KMS-11 (cell line): ENCODE results near the gene FOXP1.

ENCODE experiments used
- H2AFZ ChIP-seq: fragments of 200-600 bp; sonication (generic); 2 replicates; pipeline ENCODE4 v1.6.1; 2016; ENCODE audit warnings: antibody characterized with exemption, mixed run types, low read depth
- H3K27ac ChIP-seq: fragments of 200-600 bp; sonication (generic); 2 replicates; pipeline ENCODE4 v1.6.1; 2016; ENCODE audit warnings: mild to moderate bottlenecking, mixed run types
- H3K27me3 ChIP-seq: fragments of 200-600 bp; sonication (generic); 2 replicates; pipeline ENCODE4 v1.6.1; 2017; ENCODE audit warnings: mild to moderate bottlenecking, low read depth, mixed run types, moderate library complexity; ENCODE audit not compliant: insufficient read depth
- H3K36me3 ChIP-seq: fragments of 200-600 bp; sonication (generic); 2 replicates; pipeline ENCODE4 v1.6.1; 2017; ENCODE audit warnings: mild to moderate bottlenecking, mixed run types; ENCODE audit not compliant: insufficient read depth
- H3K4me1 ChIP-seq: fragments of 200-600 bp; sonication (generic); 2 replicates; pipeline ENCODE4 v1.6.1; 2016; ENCODE audit warnings: mild to moderate bottlenecking, low read depth, mixed run types; ENCODE audit not compliant: poor library complexity, severe bottlenecking
- H3K4me2 ChIP-seq: fragments of 200-600 bp; sonication (generic); 2 replicates; pipeline ENCODE4 v1.7.0; 2016; ENCODE audit warnings: mild to moderate bottlenecking, mixed run types
- H3K4me3 ChIP-seq: fragments of 200-600 bp; sonication (generic); IDR thresholded peaks from 2 replicates; pipeline ENCODE4 v1.6.1; 2017; ENCODE audit warnings: low read depth, low read length, mixed read lengths; ENCODE audit not compliant: insufficient read depth
- H3K79me2 ChIP-seq: fragments of 200-600 bp; sonication (generic); 2 replicates; pipeline ENCODE4 v1.6.1; 2016; ENCODE audit warnings: low read depth, mixed run types; ENCODE audit not compliant: insufficient read depth
- H3K9ac ChIP-seq: fragments of 200-600 bp; sonication (generic); 2 replicates; pipeline ENCODE4 v1.6.1; 2016; ENCODE audit warnings: mild to moderate bottlenecking, mixed run types
- H4K20me1 ChIP-seq: fragments of 200-600 bp; sonication (generic); 2 replicates; pipeline ENCODE4 v1.6.1; 2016; ENCODE audit warnings: mild to moderate bottlenecking, mixed run types; ENCODE audit not compliant: insufficient read depth
- CTCF ChIP-seq: fragments of 200-600 bp; sonication (generic); conservative IDR thresholded peaks from 2 replicates; pipeline ENCODE4 v1.6.1; 2017; ENCODE audit warnings: low read depth, mild to moderate bottlenecking, antibody characterized with exemption, low read length, moderate library complexity, mixed read lengths

FOXP1 gene

GRCh38 chr3:71028802-71029201 lies 554.7 kb downstream of the FOXP1 start:
- no peaks in the 10 kb centered on the region for H3K36me3 ChIP-seq
- no peak for TF ChIP-seq CTCF

GRCh38 chr3:71028184-71028583 lies 555.3 kb downstream of the FOXP1 start:
- TF ChIP-seq CTCF, result no peak
- Histone ChIP-seq H4K20me1 (no peaks in the 10 kb centered on the region), H2AFZ (no peak overlapping the region), H3K27me3 (no peaks in the 10 kb centered on the region), H3K36me3 (no peaks in the 10 kb centered on the region), H3K4me1 (no peaks in the 10 kb centered on the region), H3K79me2 (no peaks in the 10 kb centered on the region), H3K27ac (no peak overlapping the region), H3K4me2 (no peak overlapping the region), H3K9ac (no peak overlapping the region), H3K4me3 (no peak overlapping the region)

More at GRCh38 chr3:71028802-71029201, 554.7 kb downstream of the FOXP1 start:
- no peaks in the 10 kb centered on the region for H3K4me1 ChIP-seq
- H3K79me2 ChIP-seq, result no peaks in the 10 kb centered on the region; the same call in 1 of the 2 replicates
- H3K27ac ChIP-seq, result no peak overlapping the region
- no peak overlapping the region for H3K9ac ChIP-seq
- H4K20me1 ChIP-seq, result no peaks in the 10 kb centered on the region
- H2AFZ ChIP-seq, result no peak overlapping the region
- H3K4me3 ChIP-seq, result no peak overlapping the region
- no peaks in the 10 kb centered on the region for H3K27me3 ChIP-seq
- no peak overlapping the region for H3K4me2 ChIP-seq

- no peaks in the 10 kb centered on the region for H3K27me3 ChIP-seq
- no peak overlapping the region for H3K9ac ChIP-seq
- no peaks in the 10 kb centered on the region for H3K36me3 ChIP-seq
- TF ChIP-seq CTCF, result no peak
- no peak overlapping the region for H3K4me2 ChIP-seq
- no peaks in the 10 kb centered on the region for H4K20me1 ChIP-seq
- no peak overlapping the region for H3K4me3 ChIP-seq
- H3K79me2 ChIP-seq, result no peaks in the 10 kb centered on the region
- H3K27ac ChIP-seq, result no peak overlapping the region
- no peaks in the 10 kb centered on the region for H3K4me1 ChIP-seq
- no peak overlapping the region for H2AFZ ChIP-seq
Measured at GRCh38 chr3:71026634-71027578, 556.6 kb downstream of the FOXP1 start.

GRCh38 chr3:71025516-71025915 lies 558.0 kb downstream of the FOXP1 start:
- H3K4me3 ChIP-seq, result no peak overlapping the region
- no peak overlapping the region for H3K9ac ChIP-seq
- no peaks in the 10 kb centered on the region for H3K27me3 ChIP-seq
- H4K20me1 ChIP-seq, result no peaks in the 10 kb centered on the region
- no peak overlapping the region for H2AFZ ChIP-seq
- H3K79me2 ChIP-seq, result no peaks in the 10 kb centered on the region
- no peak overlapping the region for H3K27ac ChIP-seq
- no peak overlapping the region for H3K4me2 ChIP-seq
- TF ChIP-seq CTCF, result no peak
- H3K36me3 ChIP-seq, result no peaks in the 10 kb centered on the region
- H3K4me1 ChIP-seq, result no peaks in the 10 kb centered on the region
